ENCODE data around the gene RABL2B.
"Not testable (repeated sequence)": the region's sequence is repeated elsewhere in the genome, so short reads cannot be mapped to it uniquely, and the experiment has no call there.

Gene RABL2B

GRCh38 chr22:50783033-50783879, at the start of gene RABL2B:
TSS of gene RABL2B (minus strand) at chr22:50783636. CDS start at chr22:50782294, 1,342 bp downstream.
- DNase-seq, result not testable (repeated sequence)

DNA sequence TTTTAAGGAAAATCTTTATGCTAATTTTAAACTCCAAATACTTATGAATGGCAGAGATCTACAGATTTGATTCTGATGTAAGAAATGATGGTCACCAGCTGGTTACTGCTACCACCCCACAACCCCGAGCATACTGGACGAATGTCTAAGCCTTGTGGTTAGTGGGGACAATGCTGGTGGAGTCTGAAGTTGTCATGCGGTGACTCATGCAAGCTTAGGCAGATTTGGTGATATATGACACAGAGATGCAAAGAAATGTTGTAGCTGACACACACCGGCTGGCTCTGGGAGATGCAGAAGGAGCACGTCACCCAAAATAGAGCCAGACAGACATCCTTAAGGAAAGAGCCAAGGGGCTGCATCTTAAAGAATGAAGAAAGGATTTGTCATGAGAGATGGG, 3.5 kb upstream of the RABL2B start:
- DNase-seq, result not testable (repeated sequence)

DNA sequence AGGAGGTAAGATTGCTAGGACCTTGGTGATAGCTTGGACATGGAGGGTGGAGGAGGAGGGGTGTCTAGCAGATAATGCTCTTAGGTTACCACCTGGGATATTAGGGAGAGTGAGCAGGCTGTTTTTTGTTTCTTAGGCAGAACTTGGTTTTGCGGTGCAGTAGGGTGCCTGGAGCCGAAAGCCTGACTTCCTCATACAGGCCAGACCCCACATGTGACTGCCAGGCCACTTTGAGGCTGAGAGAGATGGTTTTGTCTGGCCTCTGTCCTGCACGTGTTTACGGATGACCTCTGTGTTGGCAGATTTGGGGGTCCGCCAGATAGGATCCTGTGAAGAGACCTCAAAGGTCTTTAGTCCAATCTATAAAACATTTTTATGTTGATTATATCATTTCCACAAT, 1.9 kb upstream of the RABL2B start:
- not testable (repeated sequence) for DNase-seq

GRCh38 chr22:50783880-50784276, 442 bp upstream of the RABL2B start:
- DNase-seq, result not testable (repeated sequence)

DNA sequence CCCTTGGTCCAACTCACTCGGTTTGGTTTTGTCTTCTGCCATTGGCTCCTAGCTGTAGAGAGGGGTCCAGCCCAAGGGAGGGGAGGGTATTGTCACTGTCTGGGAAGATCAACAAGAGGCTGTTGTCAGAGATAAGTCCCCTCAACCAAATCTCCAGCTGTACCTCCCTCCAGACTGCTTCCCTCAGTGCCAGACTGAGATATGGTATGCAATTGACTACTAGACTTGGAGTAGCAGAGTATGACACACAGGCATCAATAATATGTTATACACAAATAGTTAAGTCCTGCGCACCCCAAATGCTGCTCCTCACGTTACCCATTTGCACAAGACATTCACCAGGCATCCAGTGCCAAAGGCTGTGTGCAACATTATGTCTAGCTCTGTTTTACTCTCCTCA, 1.2 kb downstream of the RABL2B start:
- DNase-seq, result not testable (repeated sequence)

- not testable (repeated sequence) for DNase-seq
Observed at GRCh38 chr22:50780244-50780643, 3.2 kb downstream of the RABL2B start.

- DNase-seq, result not testable (repeated sequence)
Observed at GRCh38 chr22:50777631-50778030, 5.8 kb downstream of the RABL2B start.

DNA sequence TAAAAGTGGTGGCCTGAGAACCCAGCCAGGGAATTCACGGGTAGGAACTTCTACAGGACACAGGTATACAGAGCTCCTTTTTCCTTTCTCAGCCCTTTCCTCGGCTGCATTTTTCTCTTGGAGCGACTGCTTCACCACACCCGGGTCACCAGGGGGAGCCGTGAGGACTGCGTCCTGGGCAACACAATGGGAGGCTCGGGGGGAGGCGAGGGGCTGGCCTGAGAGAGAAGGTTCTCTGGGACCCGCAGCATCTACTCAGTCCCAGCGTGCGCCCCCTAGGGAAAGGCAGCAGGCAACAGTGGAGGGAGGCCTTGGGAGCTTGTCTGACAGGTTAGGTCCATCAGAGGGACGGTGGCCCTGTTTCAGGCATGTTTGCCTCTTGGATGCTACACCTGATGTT, 8.3 kb downstream of the RABL2B start:
- DNase-seq, result not testable (repeated sequence)

GRCh38 chr22:50764288-50764687, 19.1 kb downstream of the RABL2B start:
- not testable (repeated sequence) for DNase-seq

DNA sequence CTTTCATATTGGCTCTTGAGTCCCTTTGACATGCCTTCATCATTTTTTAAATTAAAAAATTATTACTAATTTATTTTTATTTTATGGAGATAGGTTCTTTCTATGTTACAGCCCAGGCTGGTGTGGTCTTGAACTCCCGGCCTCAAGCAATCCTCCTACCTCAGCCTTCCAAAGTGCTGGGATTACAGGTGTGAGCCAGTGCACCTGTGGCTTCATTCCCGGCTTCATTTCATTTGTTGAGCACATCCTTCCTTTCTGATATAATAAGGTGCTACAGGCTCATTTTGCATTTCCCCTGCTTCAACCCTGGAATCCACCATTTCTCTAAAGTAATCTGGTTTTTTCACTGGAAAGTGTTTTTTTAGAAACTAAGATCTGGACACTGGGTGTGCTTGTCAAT, 21.6 kb downstream of the RABL2B start:
- DNase-seq, result not testable (repeated sequence)

DNA sequence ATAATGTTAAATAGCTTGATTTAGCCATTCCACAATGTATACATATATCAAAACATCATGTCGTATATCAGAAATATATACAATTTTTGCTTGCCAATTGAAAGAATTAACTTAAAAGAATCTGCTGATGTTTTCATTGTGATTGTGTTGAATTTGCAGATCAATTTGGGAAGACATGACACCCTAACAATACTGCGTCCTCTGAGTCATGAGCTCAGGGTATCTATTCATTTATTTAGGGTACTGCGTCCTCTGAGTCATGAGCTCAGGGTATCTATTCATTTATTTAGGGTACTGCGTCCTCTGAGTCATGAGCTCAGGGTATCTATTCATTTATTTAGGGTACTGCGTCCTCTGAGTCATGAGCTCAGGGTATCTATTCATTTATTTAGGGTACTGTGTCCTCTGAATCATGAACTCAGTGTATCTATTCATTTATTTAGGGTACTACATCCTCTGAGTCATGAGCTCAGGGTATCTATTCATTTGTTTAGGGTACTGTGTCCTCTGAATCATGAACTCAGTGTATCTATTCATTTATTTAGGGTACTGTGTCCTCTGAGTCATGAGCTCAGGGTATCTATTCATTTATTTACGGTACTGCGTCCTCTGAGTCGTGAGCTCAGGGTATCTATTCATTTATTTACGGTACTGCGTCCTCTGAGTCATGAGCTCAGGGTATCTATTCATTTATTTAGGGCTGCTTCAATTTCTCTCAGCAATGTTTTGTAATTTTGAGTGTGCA, 23.7 kb downstream of the RABL2B start:
- not testable (repeated sequence) for DNase-seq

DNA sequence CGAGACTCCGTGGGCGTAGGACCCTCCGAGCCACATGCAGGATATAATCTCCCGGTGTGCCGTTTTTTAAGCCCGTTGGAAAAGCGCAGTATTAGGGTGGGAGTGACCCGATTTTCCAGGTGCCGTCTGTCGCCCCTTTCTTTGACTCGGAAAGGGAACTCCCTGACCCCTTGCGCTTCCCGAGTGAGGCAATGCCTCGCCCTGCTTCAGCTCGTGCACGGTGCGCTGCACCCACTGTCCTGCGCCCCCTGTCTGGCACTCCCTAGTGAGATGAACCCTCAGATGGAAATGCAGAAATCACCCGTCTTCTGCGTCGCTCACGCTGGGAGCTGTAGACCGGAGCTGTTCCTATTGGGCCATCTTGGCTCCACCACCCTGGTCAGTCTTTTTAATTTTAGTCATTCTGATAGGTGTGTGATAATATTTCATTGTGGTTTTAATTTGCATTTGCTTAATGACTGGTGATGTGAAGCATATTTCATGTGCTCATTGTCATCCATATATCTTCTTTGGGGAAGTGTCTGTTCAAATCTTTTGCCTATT, 26.4 kb downstream of the RABL2B start:
- DNase-seq, result not testable (repeated sequence)

GRCh38 chr22:50756406-50756805, 27.0 kb downstream of the RABL2B start:
- DNase-seq, result not testable (repeated sequence)

DNA sequence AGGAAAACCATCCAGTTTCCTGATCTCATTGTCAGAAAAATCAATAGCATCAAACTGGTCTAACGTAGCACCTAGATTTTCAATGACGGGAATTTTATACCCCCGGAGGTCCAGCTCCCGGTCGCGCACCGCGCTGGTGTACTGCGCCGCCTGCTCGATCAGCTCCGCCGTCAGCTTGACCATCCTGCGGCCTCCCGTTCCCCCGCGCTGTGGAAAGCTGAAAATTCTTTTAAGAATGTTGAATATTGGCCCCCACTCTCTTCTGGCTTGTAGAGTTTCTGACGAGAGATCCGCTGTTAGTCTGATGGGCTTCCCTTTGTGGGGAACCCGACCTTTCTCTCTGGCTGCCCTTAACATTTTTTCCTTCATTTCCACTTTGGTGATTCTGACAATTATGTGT, 28.2 kb downstream of the RABL2B start:
- not testable (repeated sequence) for DNase-seq

DNA sequence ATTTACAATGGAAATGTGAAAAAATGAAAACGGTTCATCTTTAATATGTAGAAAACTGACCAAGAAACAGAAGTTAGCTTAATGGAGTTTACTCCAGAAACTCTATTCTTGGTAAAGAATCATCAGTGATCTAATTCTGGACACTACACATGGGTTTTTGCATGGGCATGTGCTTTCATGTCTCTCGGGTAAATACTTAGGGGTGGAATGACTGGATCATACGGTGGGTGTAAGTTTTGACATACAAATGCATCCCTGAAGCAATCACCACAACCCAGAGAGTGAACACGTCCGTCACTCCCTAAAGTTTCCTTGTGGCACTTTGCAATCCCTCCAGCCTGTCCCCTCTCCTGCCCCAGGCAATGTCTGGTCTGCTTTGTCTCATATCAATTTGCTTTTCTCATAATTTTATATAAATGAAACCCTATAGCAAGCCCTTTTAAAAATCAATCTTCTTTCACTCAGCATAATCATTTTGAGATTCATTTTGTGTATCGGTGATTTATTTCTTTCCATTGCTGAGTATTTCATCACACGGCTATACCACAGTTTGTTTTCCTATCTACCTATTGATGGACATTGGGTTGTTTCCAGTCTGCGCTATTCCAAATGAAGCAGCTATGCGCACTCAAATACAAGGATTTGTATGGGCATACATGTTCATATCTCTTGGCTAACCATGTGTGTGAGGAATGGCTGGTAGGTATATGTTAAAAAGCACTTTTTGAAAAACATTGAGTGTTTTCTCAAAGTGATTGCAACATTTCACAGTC, 33.9 kb downstream of the RABL2B start:
- DNase-seq, result not testable (repeated sequence)

- DNase-seq, result not testable (repeated sequence)
Observed at GRCh38 chr22:50748630-50749029, 34.8 kb downstream of the RABL2B start.

DNA sequence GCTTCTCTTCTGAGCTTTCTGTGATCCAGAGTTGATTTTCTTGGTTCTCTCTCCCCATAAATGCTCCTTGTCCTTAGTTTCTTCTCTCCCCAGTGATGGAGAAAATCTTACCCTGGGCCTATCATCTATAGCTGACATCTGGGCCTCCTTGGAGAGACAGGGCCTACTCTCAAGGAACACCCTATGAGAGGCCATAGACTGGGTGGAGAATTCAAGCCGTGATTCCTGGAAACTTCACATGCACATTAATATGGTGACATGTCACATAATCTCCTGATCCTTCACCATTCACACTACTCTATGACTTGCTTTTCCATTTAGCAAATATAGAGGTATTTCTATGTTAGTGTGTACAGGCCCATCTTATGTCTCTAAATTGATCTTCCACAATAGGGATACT, 35.9 kb downstream of the RABL2B start:
- DNase-seq, result not testable (repeated sequence)

- not testable (repeated sequence) for DNase-seq
Observed at GRCh38 chr22:50744424-50744823, 39.0 kb downstream of the RABL2B start.

GRCh38 chr22:50740714-50741113, 42.7 kb downstream of the RABL2B start:
- DNase-seq, result not testable (repeated sequence)

GRCh38 chr22:50739894-50740293, 43.5 kb downstream of the RABL2B start:
- no peak for DNase-seq

- DNase-seq, result no peak
Observed at GRCh38 chr22:50739279-50739691, 44.2 kb downstream of the RABL2B start.

- no peak for DNase-seq
Observed at GRCh38 chr22:50738649-50739227, 44.7 kb downstream of the RABL2B start.
